GM12873 (cell line): ENCODE data around the gene ARHGAP8.

ENCODE experiments used
- CTCF ChIP-seq: IDR thresholded peaks from 2 replicates; pipeline ENCODE4 v1.5.1; 2012; ENCODE audit warnings: low read depth, mild to moderate bottlenecking, moderate library complexity, low read length, control low read depth; ENCODE audit not compliant: insufficient read depth; ENCODE audit errors: missing control alignments

Gene ARHGAP8

GRCh38 chr22:44862981-44863860 is 110.8 kb downstream of the ARHGAP8 start:
- TF ChIP-seq CTCF: no peak

DNA sequence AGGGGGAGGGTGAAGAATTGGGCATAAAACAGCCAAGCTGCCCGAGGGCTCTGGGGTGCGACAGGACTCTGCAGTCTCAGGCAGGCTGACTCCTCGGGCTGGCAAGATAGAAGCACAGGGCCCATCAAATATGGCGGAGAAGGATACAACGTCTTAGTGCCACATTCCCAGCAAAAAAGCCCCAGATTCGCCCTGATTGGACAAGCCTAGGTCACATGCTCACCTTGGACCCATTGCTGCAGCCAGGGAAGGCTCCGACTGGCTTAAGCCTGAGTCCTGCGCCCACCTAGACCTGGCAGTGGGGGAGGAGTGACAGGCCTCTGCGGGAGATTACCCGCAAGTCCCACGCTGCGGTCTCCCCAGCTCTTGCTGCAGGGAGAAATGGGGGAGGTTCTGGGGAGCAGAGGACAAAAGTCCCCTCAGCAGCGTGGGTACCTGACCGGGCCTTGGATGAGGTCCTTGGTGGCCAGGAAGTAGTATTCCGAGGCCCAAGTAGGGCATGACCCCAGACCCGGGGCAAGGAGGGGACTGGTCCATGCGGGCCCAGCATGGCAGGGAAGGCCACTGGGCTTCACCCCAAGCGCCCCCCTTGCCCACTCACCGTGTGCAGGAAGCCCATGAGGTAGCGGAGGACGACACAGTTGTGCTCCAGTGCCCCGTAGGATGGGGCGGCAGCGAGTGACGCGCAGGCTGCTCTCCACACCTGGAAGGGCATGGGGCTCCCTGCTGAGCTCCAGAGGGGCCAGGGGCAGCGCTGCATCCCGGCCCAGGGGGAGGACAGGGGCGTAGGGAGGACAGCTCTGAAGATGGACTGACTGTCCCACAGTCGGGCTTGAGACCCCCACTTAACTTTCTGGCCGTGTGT is 113.0 kb downstream of the ARHGAP8 start:
- TF ChIP-seq CTCF: no peak

DNA sequence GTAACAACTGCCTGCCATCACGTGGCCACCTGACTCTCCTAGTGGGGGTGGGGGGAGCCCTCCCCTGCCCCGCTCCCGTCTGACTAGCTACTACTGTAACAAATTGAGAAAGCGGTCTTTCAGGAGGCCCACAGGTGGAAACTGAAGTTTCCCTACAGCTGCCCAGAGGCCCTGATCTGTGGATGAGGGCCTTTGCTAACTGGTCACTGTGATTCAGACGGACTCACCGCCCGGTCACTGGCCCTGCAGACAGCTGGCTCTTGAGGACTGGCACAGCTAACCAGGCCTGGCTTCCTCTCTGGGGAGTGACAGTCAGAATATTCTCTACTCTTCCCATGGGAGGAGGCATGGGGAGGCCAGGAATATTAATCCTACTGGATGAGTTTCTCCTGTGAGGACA is 116.8 kb downstream of the ARHGAP8 start:
- TF ChIP-seq CTCF: no peak

DNA sequence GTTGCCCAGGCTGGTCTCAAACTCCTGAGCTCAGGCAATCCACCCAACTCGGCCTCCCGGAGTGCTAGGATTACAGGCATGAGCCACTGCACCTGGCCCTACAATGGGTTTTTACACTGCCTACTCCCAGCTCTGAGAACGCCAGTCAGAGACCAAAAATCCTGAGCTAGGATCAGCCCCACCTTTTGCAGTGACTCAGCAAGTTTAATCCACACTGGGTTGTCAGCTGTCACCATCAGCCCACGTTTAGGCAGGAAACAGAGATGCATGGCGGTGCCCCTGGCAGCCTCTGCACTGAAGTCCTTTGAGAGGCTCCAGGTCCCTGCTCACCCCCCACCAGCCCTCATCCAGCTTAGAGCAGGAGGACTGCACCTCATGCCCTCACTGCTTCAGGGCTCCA is 117.6 kb downstream of the ARHGAP8 start:
- no peak for TF ChIP-seq CTCF

- no peak for TF ChIP-seq CTCF
Observed at GRCh38 chr22:44871782-44872181, 119.4 kb downstream of the ARHGAP8 start.

DNA sequence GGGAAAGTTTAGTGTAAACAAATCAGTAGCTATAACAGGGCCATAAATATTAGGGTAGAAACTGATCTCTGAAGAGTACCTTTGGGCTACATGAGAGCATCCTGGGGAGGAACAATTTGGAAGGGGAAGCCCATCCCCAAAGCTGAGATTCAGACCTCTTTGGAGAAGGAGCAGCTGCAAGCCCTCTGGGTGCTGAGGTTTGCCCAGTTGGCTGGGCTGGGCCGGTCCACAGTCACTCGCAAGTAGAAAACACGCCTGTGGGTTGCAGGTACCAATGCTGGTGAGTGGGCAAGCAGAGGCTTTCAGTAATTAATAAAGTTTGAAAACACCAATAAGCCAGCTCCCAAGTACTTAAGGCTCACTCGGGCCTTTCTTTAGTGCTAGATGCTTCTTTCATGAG is 124.5 kb downstream of the ARHGAP8 start:
- TF ChIP-seq CTCF: no peak

DNA sequence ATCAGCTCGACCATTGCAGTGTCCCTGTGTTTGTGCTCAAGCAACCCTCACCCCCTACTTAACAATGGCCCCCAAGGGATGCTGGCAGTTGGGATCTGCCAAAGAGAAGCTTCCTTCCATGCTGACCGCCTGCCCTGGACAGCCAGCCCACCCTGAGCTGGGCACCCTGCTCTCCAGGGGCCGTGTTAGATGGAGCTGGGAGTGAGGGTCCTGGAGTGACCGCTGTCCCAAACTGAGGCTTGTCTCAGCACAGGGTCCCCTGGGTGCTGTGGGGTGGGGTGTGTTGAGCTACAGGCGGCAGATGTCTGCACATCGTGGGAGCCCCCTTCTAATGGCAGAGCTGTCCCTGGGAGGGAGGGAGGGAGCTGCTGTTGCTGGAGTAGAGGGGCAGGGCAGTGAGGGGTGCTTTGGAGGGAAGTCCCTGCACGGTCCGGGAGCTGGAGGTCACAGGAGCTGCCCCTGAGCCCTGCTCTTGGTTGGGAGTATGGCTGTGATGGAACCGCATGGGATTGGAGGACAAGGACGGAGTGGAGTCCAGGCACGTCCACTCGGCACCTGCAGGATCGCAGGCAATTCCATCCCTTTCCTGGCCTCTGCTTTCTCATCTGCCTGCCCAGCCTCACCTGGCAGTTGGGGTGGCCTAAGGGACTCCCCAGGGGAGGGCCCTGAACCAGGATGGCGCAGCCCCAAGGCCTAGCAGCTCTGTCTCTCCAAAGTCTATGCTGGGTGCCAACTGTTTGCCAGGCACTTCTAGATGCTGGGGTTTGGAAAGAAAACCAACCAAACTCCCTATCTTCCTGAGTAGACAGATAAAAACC is 126.3 kb downstream of the ARHGAP8 start:
- TF ChIP-seq CTCF: no peak
